GM19452 (cell line): ENCODE results near the gene NBR1.
"Not testable (repeated sequence)": the region's sequence is repeated elsewhere in the genome, so short reads cannot be mapped to it uniquely, and the experiment has no call there.

Experiments used
- ATAC-seq: cut with Tn5 transposase; IDR thresholded peaks from one replicate; pipeline ENCODE4 v1.9.1; 2021; ENCODE audit not compliant: unreplicated experiment

NBR1 gene, protein sequence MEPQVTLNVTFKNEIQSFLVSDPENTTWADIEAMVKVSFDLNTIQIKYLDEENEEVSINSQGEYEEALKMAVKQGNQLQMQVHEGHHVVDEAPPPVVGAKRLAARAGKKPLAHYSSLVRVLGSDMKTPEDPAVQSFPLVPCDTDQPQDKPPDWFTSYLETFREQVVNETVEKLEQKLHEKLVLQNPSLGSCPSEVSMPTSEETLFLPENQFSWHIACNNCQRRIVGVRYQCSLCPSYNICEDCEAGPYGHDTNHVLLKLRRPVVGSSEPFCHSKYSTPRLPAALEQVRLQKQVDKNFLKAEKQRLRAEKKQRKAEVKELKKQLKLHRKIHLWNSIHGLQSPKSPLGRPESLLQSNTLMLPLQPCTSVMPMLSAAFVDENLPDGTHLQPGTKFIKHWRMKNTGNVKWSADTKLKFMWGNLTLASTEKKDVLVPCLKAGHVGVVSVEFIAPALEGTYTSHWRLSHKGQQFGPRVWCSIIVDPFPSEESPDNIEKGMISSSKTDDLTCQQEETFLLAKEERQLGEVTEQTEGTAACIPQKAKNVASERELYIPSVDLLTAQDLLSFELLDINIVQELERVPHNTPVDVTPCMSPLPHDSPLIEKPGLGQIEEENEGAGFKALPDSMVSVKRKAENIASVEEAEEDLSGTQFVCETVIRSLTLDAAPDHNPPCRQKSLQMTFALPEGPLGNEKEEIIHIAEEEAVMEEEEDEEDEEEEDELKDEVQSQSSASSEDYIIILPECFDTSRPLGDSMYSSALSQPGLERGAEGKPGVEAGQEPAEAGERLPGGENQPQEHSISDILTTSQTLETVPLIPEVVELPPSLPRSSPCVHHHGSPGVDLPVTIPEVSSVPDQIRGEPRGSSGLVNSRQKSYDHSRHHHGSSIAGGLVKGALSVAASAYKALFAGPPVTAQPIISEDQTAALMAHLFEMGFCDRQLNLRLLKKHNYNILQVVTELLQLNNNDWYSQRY

DNA sequence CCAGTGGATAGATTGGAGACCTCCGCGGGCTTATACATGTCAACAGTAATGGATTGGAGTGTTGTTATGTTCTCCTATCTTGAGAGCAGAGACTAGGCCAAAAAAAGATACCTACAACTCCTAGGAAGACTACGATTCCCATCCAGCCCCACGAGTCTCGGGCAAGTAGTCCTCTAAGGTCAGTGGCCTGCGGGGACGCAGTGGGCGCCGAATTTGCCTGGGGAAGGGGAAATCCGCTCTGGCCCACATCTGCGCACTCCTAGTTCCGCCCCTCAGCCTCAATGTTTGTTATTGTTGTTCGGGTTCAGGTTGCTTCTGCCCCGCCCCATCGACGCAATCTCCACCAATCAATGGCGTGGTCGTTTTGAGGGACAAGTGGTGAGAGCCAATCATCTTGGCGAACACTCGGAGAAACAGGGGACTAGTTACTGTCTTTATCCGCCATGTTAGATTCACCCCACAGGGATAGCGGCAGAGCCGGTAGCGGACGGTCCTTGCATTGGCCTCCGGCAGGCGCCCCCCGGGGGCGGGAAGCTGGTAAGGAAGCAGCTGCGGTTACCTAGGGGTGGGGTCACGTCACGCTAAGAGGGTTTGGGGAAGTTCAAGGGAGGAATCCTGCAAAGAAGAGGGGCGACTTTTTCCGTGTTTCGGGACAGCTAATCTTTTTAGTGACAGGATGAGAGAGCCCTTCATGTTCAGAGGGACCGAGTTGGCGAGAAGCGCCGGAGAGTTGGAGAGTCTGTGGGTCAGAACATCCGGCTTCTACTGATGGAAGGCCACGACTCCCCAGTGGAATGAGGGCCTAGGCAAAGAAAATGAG is at the start of gene NBR1:
Gene NBR1, plus strand, starts transcription at position 449 of the 820 bp plus-strand sequence. CDS start 4,586 bp downstream, outside the sequence.
- peak; percentile 76 for ATAC-seq

DNA sequence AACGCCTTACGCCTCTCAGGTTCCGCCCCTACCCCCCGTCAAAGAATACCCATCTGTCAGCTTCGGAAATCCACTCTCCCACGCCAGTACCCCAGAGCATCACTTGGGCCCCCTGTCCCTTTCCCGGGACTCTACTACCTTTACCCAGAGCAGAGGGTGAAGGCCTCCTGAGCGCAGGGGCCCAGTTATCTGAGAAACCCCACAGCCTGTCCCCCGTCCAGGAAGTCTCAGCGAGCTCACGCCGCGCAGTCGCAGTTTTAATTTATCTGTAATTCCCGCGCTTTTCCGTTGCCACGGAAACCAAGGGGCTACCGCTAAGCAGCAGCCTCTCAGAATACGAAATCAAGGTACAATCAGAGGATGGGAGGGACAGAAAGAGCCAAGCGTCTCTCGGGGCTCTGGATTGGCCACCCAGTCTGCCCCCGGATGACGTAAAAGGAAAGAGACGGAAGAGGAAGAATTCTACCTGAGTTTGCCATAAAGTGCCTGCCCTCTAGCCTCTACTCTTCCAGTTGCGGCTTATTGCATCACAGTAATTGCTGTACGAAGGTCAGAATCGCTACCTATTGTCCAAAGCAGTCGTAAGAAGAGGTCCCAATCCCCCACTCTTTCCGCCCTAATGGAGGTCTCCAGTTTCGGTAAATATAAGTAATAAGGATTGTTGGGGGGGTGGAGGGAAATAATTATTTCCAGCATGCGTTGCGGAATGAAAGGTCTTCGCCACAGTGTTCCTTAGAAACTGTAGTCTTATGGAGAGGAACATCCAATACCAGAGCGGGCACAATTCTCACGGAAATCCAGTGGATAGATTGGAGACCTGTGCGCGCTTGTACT is 45.7 kb upstream of the NBR1 start, which contains the start of gene BRCA1:
Gene BRCA1, minus strand, starts transcription at position 232 of the 834 bp plus-strand sequence. CDS start 1,268 bp downstream, outside the sequence.
- peak; percentile 93 for ATAC-seq

DNA sequence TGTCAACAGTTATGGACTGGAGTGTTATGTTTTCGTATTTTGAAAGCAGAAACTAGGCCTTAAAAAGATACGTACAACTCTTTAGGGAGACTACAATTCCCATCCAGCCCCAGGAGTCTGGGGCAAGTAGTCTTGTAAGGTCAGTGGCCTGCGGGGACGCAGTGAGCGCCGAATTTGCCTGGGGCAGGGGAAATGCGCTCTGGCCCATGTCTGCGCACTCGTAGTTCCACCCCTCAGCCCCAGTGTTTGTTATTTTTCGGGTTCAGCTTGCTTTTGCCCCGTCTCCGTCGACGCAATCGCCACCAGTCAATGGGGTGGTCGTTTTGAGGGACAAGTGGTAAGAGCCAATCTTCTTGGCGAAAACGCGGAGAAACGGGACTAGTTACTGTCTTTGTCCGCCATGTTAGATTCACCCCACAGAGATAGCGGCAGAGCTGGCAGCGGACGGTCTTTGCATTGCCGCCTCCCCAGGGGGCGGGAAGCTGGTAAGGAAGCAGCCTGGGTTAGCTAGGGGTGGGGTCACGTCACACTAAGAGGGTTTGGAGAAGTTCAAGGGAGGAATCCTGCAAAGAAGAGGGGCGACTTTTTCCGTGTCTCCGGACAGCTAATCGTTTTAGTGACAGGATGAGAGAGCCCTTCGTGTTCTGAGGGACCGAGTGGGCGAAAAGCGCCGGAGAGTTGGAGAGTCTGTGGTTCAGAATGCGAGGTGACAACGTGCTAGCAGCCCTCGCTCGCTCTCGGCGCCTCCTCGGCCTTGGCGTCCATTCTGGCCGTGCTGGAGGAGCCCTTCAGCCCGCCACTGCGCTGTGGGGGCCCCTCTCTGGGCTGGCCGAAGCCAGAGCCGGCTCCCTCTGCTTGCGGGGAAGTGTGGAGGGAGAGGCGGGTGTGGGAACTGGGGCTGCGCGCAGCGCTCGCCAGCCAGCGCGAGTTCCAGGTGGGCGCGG is 44.8 kb upstream of the NBR1 start:
- ATAC-seq, result no peak

DNA sequence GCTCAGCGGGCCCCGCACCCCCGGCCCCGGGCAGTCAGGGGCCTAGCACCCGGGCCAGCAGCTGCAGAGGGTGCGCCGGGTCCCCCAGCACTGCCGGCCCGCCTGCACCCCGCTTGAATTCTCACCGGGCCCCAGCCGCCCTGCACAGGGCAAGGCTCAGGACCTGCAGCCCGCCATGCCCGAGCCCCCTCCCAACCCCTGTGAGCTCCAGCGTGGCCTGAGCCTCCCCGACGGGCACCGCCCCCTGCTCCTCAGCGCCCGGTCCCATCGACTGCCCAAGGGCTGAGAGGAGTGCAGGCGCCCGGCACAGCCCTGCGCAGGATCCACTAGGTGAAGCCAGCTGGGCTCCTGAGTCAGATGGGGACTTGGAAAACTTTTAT is 44.1 kb upstream of the NBR1 start:
- ATAC-seq, result no peak

DNA sequence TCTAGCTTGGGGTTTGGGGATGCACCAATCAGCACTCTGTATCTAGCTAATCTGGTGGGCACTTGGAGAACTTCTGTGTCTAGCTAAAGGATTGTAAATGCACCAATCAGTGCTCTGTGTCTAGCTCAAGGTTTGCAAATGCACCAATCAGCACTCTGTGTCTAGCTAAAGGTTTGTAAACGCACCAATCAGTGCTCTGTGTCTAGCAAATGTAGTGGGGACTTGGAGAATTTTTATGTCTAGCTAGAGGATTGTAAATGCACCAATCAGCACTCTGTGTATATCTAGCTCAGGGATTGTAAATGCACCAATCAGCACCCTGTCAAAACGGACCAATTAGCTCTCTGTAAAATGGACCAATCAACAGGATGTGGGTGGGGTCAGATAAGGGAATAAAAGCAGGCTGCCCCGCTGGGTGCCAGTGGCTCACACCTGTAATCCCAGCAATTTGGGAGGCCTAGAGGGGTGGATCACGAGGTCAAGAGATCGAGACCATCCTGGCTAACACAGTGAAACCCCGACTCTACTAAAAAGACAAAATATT is 43.6 kb upstream of the NBR1 start:
- not testable (repeated sequence) for ATAC-seq

DNA sequence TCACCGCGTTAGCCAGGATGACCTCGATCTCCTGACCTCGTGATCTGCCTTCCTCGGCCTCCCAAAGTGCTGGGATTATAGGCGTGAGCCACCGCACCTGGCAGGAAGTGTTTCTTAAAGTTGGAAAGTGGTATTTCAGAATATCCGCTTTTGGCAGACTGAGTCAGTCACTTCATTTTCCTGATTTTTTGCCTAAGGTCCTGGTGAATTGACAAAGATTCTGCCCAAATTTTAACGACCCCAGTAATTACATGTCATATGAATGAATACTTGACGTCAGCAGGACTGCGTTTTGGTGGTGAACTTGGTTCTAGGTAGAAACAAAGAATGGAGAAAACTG is 41.4 kb upstream of the NBR1 start:
- no peak for ATAC-seq

DNA sequence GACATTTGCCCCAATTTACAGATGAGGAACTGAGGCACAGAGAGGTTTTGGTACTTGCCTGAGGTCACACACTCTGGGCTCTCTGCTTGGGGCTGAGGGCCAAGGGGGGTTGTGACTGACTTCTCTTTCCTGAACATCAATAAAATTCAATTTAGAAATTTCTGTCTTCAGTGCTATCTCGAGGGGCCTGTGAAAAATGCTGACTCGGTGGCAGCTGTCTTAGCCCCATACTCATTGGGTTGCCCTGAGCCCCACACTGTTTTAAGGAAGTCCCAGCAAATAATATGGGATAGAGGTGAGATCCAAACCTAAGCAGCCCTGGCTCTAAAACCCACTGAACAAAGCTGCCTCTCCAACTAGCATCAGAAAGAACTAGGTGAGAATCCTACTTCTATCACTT is 38.9 kb upstream of the NBR1 start:
- no peak for ATAC-seq

DNA sequence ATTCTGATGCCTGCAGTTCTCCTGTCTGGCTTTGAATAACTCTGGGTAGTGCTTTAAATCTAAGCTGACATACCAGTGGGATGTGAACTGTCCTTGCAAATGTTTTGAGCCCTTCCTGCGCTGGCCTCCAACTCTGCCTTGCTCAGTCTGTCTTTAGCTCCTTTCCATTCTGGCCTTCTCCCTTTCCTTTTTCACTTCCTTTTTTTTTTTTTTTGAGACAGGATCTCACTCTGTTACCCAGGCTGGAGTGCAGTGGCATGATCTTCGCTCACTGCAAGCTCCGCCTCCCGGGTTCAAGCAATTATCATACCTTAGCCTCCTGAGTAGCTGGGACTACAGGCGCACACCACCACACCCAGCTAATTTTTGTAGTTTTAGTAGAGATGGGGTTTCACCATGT is 37.6 kb upstream of the NBR1 start:
- ATAC-seq, result not testable (repeated sequence)

DNA sequence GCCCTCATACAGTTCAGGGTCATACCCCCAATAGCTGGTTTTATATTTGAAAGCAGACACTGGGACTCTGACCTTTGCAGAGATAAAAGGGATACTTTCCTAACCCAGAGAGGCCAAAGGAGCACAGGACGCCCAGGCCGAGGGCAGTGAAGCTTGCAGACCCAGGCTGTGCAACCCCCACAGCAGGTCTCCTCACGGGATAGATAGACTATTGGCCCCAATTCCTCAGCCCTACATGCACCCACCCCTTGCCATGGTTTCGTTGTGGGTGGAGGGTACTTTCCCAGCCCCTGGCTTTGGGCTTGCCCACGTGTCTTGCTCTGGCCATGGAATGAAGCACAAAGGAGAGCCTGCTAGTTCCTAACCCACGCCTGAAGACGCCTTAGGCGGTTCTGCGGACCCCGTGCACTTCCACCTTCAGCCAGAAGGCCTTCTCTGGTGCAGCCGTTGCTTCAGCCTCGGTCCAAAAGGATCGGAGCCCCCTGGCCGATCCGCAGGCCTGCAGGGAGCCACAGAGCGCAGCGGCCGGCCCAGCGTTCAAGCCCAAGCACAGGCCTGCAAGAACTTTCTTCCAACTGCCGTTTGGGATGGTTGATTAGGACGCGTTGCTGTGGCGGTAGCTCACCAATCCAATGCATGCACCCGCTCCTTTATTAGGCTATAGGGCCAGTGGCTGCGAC is 36.1 kb upstream of the NBR1 start:
- no peak for ATAC-seq

DNA sequence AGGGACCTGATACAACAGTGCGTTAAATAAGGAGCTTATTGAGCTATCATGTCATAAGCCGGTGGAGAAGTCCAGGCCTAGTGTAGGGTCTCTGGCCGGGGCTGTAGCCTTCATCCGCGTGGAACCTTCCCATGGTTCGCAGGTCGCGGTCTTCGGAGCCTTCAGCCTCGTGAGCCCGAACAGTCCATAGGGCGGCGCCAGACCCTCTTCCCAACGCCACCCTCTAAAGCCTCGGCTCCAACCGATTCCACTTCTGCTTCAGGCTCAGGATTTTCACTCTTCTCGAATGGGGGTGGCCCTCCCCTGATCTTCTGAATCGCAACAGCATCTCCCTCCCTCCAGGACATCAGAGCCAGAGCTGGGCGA is 35.6 kb upstream of the NBR1 start:
- no peak for ATAC-seq

DNA sequence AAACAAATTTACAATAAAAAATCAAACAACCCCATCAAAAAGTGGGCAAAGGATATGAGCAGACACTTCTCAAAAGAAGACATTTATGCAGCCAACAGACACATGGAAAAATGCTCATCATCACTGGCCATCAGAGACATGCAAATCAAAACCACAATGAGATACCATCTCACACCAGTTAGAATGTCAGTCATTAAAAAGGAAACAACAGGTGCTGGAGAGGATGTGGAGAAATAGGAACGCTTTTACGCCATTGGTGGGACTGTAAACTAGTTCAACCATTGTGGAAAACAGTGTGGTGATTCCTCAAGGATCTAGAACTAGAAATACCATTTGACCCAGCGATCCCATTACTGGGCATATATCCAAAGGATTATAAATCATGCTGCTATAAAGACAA is 34.4 kb upstream of the NBR1 start:
- not testable (repeated sequence) for ATAC-seq

DNA sequence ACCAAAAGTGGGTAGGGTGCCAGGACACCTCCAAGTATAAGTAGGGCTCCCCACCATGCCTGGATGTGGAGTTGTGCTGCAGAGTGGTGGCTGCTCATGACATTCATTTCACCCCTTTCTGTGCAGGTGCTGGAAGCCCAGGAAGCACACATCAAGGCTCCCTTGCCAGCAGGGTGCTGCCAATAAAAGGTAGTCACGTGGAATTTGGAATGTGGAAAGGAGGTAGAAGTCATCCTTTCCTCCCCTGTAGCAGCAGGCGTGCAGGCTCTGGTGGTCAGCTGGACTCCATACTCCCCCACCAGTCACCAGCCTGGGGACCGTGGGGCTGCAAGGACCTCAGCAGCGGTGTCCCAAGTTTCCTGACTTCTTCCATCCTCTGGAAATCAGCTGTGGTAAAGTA is 32.5 kb upstream of the NBR1 start:
- ATAC-seq, result not testable (repeated sequence)

DNA sequence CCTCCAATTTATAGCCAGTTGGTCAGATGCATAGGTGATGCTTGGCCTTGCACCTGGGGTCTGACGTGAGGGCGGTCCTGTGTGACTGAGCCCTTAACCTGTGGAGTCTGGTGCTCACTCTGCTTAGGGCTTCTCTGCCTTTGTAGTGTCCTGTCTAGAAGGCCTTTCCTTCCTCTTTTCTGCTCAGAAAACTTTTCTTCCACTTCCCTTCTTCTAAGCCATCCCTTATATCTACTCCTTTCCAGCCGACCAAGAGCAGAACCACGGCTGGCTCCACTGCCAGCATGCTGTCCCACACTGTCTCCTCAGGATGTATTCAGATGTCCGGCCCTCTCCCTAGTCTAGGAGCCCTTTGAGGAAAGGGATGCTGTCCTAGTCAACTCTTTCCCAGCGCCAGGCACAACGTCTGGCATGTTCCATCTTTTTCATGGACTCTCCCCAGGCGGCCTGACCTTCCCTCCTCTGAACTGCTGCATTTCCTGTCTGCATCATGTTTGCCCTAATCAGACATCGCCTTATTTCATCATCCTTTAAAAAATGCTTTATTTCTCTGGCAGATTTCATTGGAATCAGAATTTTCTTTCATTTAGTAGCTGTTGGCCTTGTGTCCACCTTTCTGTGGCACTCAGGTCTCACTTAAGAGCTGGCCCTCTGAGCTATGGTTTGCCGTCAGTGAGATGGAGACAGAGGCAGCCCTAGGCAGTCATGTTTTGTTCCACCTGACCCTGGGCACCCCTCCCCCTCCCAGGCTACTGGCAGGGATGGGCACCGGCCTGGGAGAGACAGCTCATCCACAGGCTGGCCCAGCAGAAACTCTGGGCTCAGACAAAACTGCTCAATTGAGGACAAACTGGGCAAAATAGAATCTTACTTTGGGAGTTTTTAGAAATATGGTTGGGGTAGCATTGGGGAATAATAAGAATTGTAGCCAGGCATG is 30.4 kb upstream of the NBR1 start:
- no peak for ATAC-seq

DNA sequence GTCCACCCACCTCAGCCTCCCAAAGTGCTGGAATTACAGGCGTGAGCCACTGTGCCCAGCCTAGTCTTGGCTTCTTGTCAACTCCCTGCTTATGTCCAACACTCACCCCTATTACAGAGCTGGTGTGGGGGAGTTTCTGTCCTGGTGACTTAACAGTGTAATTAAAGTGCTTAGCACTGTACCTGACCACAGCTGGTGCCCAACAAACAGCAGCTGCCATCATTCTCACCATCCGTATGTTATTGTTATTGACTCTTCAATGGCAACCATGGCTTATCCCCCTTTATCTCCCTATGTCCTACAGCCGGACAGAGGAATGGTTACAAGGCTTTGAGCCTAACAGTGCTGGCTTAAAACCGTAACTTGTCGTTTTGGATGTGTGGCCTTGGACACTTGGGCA is 28.9 kb upstream of the NBR1 start:
- ATAC-seq, result no peak

DNA sequence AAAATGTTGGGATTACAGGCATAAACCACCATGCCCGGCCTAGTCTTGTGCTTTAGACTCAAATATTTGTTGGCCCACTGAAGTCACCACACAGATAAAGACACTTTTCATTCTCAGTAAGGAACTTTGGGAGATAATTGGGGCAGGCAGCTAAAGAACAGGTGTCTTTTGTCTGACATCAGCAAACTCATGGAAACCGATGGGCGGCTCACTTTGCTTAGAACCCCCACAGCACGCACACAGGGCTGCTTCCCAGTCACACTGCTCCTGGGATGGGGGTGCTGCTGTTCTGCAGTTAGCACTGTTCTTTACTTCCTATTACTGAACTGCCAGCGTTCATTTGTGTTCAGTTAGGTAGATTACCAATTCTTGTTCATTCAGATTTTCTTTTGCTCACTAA is 27.8 kb upstream of the NBR1 start:
- ATAC-seq, result no peak

DNA sequence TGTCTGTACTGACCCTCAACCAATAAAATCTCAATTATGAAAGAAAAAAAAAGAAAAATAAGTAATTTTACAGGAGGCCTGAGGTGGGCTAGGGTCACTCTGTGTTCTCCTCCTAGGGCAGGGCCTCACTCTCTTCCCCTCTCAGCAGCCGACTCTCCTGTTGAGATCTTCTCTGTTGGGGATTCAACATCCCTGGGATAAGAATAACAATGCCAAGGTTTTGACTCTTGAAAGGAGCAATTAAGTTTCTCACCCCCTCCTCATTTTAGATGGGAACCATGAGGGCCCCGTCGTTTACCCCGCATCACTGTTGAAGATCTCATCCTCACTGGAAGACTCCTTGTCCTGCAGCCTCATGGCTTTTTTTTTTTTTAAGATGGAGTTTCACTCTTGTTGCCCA is 24.4 kb upstream of the NBR1 start:
- ATAC-seq, result no peak

DNA sequence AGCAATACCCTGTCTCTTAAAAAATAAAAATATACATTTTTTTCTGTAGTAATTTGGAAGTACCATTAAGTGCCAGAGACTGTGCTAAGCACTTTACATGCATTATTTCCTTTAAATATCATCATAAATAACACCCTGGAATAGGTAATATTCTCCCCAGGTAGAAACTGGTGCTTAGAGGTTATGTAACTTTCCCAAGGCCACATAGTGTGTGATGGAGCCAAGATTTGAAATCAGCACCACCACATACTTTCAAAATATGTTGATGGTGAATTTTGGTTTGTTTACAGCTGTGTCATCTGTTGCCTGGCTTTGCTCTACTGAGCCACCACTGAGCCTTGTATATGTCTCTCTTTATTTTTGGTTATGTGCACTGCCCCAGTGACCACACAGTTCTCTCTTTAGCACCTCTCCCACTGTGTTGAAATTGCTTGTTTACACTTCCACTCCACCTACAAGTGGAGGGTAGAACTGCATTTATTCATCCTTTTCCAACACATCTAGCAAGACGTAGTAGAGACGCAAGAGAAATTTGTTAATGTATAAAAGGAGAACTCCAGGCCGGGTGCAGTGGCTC is 19.0 kb upstream of the NBR1 start:
- ATAC-seq, result no peak
